Activated B cell treated with CpG ODN at 0.5 μM for 24 hours (primary cell): ENCODE measurements around the gene PRKAG2. TPM values are rescaled to one million over a fixed set of nuclear protein-coding genes. Genes with fewer than 3 reads are reported as not detected.

Experiments
- ATAC-seq: fragments of 200-7000 bp; cut with Tn5 transposase; one replicate; pipeline ENCODE4 v1.10.0; 2021; ENCODE audit warnings: low read depth, mild to moderate bottlenecking, moderate library complexity
- CTCF ChIA-PET: fragments of 350-600 bp; sonication (Branson Sonifier 250); formaldehyde crosslinking; loops from one replicate; lab custom pipeline; 2021; ENCODE audit warnings: antibody characterized with exemption; lab: Charles Lee
- POLR2A ChIA-PET: fragments of 350-600 bp; sonication (Branson Sonifier 250); formaldehyde crosslinking; loops from one replicate; lab custom pipeline; 2021; ENCODE audit warnings: antibody characterized with exemption; lab: Charles Lee
- DNase-seq: peaks from one replicate; pipeline ENCODE4 v3.0.0; 2022
- H3K27ac Mint-ChIP-seq: one replicate; pipeline ENCODE4 v1.8.0; 2020; ENCODE audit warnings: mixed read lengths
- H3K27me3 Mint-ChIP-seq: one replicate; pipeline ENCODE4 v1.8.0; 2021; ENCODE audit warnings: mixed read lengths
- H3K36me3 Mint-ChIP-seq: one replicate; pipeline ENCODE4 v1.8.0; 2021; ENCODE audit warnings: low read depth, mixed read lengths
- H3K4me1 Mint-ChIP-seq: one replicate; pipeline ENCODE4 v1.8.0; 2021; ENCODE audit warnings: mixed read lengths
- H3K4me3 Mint-ChIP-seq: one replicate; pipeline ENCODE4 v1.8.0; 2020; ENCODE audit warnings: mild to moderate bottlenecking, mixed read lengths
- H3K9me3 Mint-ChIP-seq: one replicate; pipeline ENCODE4 v1.8.0; 2020; ENCODE audit warnings: mixed read lengths
- intact Hi-C: fragments of 100-400 bp; cut with micrococcal nuclease; formaldehyde crosslinking; loops from one replicate; pipeline ENCODE4 v1.15.1; 2024
- total RNA-seq: library from RNA; stranded (reverse); gene quantifications from 2 replicates; pipeline ENCODE4 v1.2.3, GENCODE V29; 2022
- TF ChIP-seq, protein P1 (sequence below): fragments of 200-600 bp; IDR thresholded peaks from one replicate; pipeline ENCODE4 v1.8.0; 2022; ENCODE audit warnings: antibody characterized with exemption, mild to moderate bottlenecking

The PRKAG2 gene
- total RNA-seq, 1 donor from 2014 or later: 19.7 TPM

DNA sequence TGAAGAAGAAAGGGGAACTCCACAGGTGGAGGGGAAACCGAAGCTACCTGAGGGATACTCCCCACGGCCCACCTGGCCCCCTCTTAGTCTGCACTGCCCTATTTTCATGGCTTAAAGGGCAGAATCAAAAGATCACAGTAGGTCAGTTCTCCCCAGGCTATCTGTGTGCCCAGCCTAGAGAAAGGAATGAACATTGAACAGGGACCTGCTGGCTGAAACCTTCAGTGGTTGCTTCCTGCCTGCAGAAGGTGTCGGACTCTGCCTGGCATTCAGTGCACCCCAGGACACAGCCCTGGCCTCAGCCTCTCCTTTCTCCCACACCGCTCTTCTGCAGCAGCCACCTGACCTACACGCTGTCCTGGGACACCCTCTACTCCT lies 74.5 kb downstream of the PRKAG2 start:
- TF ChIP-seq, protein P1, sequence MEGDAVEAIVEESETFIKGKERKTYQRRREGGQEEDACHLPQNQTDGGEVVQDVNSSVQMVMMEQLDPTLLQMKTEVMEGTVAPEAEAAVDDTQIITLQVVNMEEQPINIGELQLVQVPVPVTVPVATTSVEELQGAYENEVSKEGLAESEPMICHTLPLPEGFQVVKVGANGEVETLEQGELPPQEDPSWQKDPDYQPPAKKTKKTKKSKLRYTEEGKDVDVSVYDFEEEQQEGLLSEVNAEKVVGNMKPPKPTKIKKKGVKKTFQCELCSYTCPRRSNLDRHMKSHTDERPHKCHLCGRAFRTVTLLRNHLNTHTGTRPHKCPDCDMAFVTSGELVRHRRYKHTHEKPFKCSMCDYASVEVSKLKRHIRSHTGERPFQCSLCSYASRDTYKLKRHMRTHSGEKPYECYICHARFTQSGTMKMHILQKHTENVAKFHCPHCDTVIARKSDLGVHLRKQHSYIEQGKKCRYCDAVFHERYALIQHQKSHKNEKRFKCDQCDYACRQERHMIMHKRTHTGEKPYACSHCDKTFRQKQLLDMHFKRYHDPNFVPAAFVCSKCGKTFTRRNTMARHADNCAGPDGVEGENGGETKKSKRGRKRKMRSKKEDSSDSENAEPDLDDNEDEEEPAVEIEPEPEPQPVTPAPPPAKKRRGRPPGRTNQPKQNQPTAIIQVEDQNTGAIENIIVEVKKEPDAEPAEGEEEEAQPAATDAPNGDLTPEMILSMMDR: no peak
- H3K9me3 Mint-ChIP-seq: no peaks in the 10 kb centered on the region
- no peaks in the 10 kb centered on the region for H3K27me3 Mint-ChIP-seq
- CTCF ChIA-PET: no interaction called here
- DNase-seq (no peak), ATAC-seq (no peak)
- H3K4me3 Mint-ChIP-seq: no peak overlapping the region
- peaks cover 15% of the 10 kb centered on the region for H3K4me1 Mint-ChIP-seq
- intact Hi-C loops: loop anchor here (5.0 kb wide), 1 partner anchor 35 kb away; no protein-coding TSS in a partner anchor
- peaks cover 3% of the 10 kb centered on the region for H3K36me3 Mint-ChIP-seq
- POLR2A ChIA-PET: no interaction called here
- H3K27ac Mint-ChIP-seq: no peak overlapping the region

DNA sequence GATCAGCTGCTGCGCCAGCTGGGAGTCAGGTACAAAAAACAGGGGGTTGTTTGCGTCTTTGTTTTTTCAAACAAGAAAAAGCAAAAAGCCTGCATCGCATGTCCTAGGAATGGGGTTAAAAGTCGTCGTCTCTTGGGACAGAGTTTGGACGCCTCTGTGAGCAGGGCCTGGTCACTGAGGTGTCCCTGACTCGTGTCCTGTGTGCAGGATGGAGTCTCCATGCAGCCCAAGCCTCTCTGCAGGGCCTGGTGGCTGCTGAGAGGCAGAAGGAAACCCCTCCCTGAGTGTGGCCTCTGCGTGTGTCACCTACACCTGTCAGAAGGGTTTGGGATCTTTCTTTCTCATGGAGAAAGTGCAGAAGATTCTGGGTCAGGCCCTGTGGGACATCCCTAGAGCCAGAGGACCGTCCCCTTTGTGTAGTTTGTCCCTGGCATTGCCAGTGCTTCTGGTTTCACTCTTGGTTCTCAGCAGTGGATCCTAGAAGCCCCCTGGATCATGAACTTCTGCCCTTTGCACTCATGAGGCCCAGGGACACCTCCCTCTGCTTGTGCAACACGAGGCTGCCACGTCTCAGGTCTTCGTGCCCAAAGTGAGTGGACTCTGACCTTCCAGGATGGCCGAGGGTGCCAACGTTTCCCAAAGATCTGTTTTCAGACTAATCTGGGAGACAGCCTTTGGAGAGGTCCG lies 75.0 kb downstream of the PRKAG2 start:
- Mint-ChIP-seq H3K36me3 (peaks cover 3% of the 10 kb centered on the region), H3K27ac (no peak overlapping the region), H3K4me3 (no peak overlapping the region), H3K9me3 (no peaks in the 10 kb centered on the region), H3K27me3 (no peaks in the 10 kb centered on the region), H3K4me1 (peaks cover 18% of the 10 kb centered on the region)
- DNase-seq (no peak), ATAC-seq (no peak)
- TF ChIP-seq, protein P1: no peak
- intact Hi-C loops: loop anchor here (5.0 kb wide), 1 partner anchor 35 kb away; no protein-coding TSS in a partner anchor
- POLR2A ChIA-PET: no interaction called here
- CTCF ChIA-PET: no interaction called here

DNA sequence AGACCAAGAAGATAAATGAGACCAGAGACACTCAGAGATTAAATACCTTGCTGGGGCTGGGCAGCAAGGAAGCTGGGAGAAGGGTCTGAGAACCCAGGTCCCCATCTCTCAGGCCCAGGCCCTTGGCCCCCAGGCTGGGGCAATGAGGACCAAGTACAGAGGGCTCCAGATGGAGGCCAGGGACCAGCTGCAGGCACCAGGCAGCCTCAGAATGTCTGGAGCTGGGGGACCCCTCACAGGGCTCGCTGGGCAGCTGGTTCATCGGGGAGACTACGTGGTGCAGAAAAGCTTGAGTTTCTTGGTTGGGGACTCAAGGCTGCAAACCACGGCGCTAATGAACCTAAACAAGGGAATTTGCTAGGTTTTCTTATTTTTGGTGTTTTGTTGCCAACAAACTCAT lies 75.6 kb downstream of the PRKAG2 start:
- DNase-seq (no peak), ATAC-seq (no peak)
- no peaks in the 10 kb centered on the region for H3K27me3 Mint-ChIP-seq
- TF ChIP-seq, protein P1: no peak
- ChIA-PET POLR2A (no interaction called here), CTCF (no interaction called here)
- peaks cover 3% of the 10 kb centered on the region for H3K36me3 Mint-ChIP-seq
- H3K9me3 Mint-ChIP-seq: no peaks in the 10 kb centered on the region
- H3K4me3 Mint-ChIP-seq: no peak overlapping the region
- H3K27ac Mint-ChIP-seq: no peak overlapping the region
- intact Hi-C loops: loop anchor here (5.0 kb wide), 1 partner anchor 36 kb away; no protein-coding TSS in a partner anchor
- peaks cover 16% of the 10 kb centered on the region for H3K4me1 Mint-ChIP-seq

GRCh38 chr7:151800861-151801260 lies 76.1 kb downstream of the PRKAG2 start:
- ATAC-seq (no peak), DNase-seq (no peak)
- ChIA-PET POLR2A (no interaction called here), CTCF (no interaction called here)
- H3K27ac Mint-ChIP-seq: no peak overlapping the region
- no peaks in the 10 kb centered on the region for H3K9me3 Mint-ChIP-seq
- peaks cover 18% of the 10 kb centered on the region for H3K4me1 Mint-ChIP-seq
- TF ChIP-seq, protein P1: no peak
- H3K4me3 Mint-ChIP-seq: no peak overlapping the region
- H3K27me3 Mint-ChIP-seq: no peaks in the 10 kb centered on the region
- intact Hi-C loops: loop anchor here (5.0 kb wide), 1 partner anchor 36 kb away; no protein-coding TSS in a partner anchor
- peaks cover 3% of the 10 kb centered on the region for H3K36me3 Mint-ChIP-seq

- Mint-ChIP-seq H3K36me3 (peaks cover 3% of the 10 kb centered on the region), H3K4me3 (no peak overlapping the region), H3K4me1 (peaks cover 21% of the 10 kb centered on the region), H3K27me3 (no peaks in the 10 kb centered on the region), H3K27ac (no peak overlapping the region), H3K9me3 (no peaks in the 10 kb centered on the region)
- ATAC-seq: no peak
- no peak for DNase-seq
- TF ChIP-seq, protein P1: no peak
- ChIA-PET CTCF (no interaction called here), POLR2A (no interaction called here)
- intact Hi-C loops: loop anchor here (5.0 kb wide), 1 partner anchor 37 kb away; no protein-coding TSS in a partner anchor
These were observed 76.5 kb downstream of the PRKAG2 start for GRCh38 chr7:151800391-151800790.
